Esophagus squamous epithelium (tissue), 4 donors: ENCODE data around the gene LINC01488.

Experiments used
- CTCF ChIP-seq, 6 experiments: fragments of 450-650 bp in 4 of 6; fragments of 200-600 bp in 2 of 6; sonication (generic) in 2 of 6; IDR thresholded peaks; one replicate each; pipeline ENCODE4 v1.5.1; 2016 to 2019; ENCODE audit warnings: antibody characterized with exemption in 6 of 6, mild to moderate bottlenecking in 4 of 6, moderate library complexity in 4 of 6
- POLR2A ChIP-seq, 4 donors: fragments of 450-650 bp; IDR thresholded peaks; one replicate each; pipeline ENCODE4 v1.6.1; 2017; ENCODE audit warnings: antibody characterized with exemption in 4 of 4, mild to moderate bottlenecking in 4 of 4, moderate library complexity in 3 of 4

- TF ChIP-seq POLR2A (IDR thresholded peaks at IDR 0.05) (no peak), CTCF (IDR thresholded peaks at IDR 0.05) (no peak)
Observed at GRCh38 chr11:69531717-69532088, 50.2 kb downstream of the LINC01488 start.
